PC-3 (cell line): ENCODE data around the gene CFL1. TPM values are rescaled to one million over a fixed set of nuclear protein-coding genes. Genes with fewer than 3 reads are reported as not detected.
A peak's percentile ranks its signal among the peaks of the same experiment; 100 is the strongest.

ENCODE experiments used
- ATAC-seq: fragments of 200-7000 bp; cut with Tn5 transposase; 2 replicates; pipeline ENCODE4 v1.9.1; 2020; ENCODE audit warnings: mild to moderate bottlenecking, moderate library complexity
- BruUV-seq: library from RNA; stranded (reverse); fragments of 400-500 nt; replicated peaks from 2 replicates; lab custom pipeline; 2021; lab: Mats Ljungman, UMichigan
- CTCF ChIA-PET: fragments of 300-600 bp; sonication (Branson Sonifier 250); formaldehyde crosslinking; loops from one replicate; lab custom pipeline; 2022; ENCODE audit warnings: antibody characterized with exemption; lab: Charles Lee
- POLR2A ChIA-PET: fragments of 300-600 bp; sonication (Branson Sonifier 250); formaldehyde crosslinking; loops from one replicate; lab custom pipeline; 2022; ENCODE audit warnings: antibody characterized with exemption; ENCODE audit not compliant: unreplicated experiment; lab: Charles Lee
- DNase-seq: peaks from one replicate; pipeline ENCODE4 v3.0.0-alpha.2; 2015
- H2AFZ ChIP-seq: fragments of 300-600 bp; sonication (generic); 2 replicates; pipeline ENCODE4 v1.6.0; 2016; ENCODE audit warnings: antibody characterized with exemption, low read length
- H3F3A ChIP-seq: fragments of 300-600 bp; sonication (generic); one replicate; pipeline ENCODE4 v1.6.0; 2017; ENCODE audit warnings: antibody characterized with exemption, low read length, control low read depth, mild to moderate bottlenecking; ENCODE audit not compliant: unreplicated experiment
- H3K27ac ChIP-seq: fragments of 300-600 bp; sonication (generic); 2 replicates; pipeline ENCODE4 v1.5.1; 2016; ENCODE audit warnings: mild to moderate bottlenecking, low read length
- H3K27me3 ChIP-seq: fragments of 300-600 bp; sonication (generic); 2 replicates; pipeline ENCODE4 v1.6.1; 2016; ENCODE audit warnings: low read length, mixed read lengths
- H3K36me3 ChIP-seq: fragments of 300-600 bp; sonication (generic); 2 replicates; pipeline ENCODE4 v1.6.1; 2016; ENCODE audit warnings: low read depth, mixed run types, low read length, mixed read lengths
- H3K4me1 ChIP-seq: fragments of 300-600 bp; sonication (generic); 2 replicates; pipeline ENCODE4 v1.5.1; 2016; ENCODE audit warnings: low read length; ENCODE audit not compliant: insufficient read depth
- H3K4me2 ChIP-seq: fragments of 300-600 bp; sonication (generic); 2 replicates; pipeline ENCODE4 v1.6.0; 2016; ENCODE audit warnings: low read length
- H3K4me3 ChIP-seq: fragments of 300-600 bp; sonication (generic); 2 replicates; pipeline ENCODE4 v1.5.1; 2016; ENCODE audit warnings: mild to moderate bottlenecking, low read length, mixed read lengths
- H3K79me2 ChIP-seq: fragments of 300-600 bp; sonication (generic); 2 replicates; pipeline ENCODE4 v1.6.1; 2017; ENCODE audit warnings: low read length, mixed read lengths
- H3K9ac ChIP-seq: fragments of 300-600 bp; sonication (generic); 2 replicates; pipeline ENCODE4 v1.6.0; 2016; ENCODE audit warnings: mild to moderate bottlenecking, low read length
- H3K9me2 ChIP-seq: fragments of 300-600 bp; sonication (generic); replicated peaks from 2 replicates; pipeline ENCODE4 v1.6.1; 2016; ENCODE audit warnings: mixed run types, low read length, mixed read lengths
- H3K9me3 ChIP-seq: fragments of 300-600 bp; sonication (generic); 2 replicates; pipeline ENCODE4 v1.6.1; 2016; ENCODE audit warnings: low read length, mixed read lengths
- H4K20me1 ChIP-seq: fragments of 300-600 bp; sonication (generic); 2 replicates; pipeline ENCODE4 v1.6.1; 2016; ENCODE audit warnings: low read length, mixed read lengths
- CTCF ChIP-seq: fragments of 300-600 bp; sonication (generic); conservative IDR thresholded peaks from 2 replicates; pipeline ENCODE4 v1.5.1; 2017; ENCODE audit warnings: antibody characterized with exemption, low read depth, mild to moderate bottlenecking, low read length
- EZH2 ChIP-seq: fragments of 300-600 bp; sonication (generic); IDR thresholded peaks from one replicate; pipeline ENCODE4 v1.6.1; 2017; ENCODE audit warnings: antibody characterized with exemption, mild to moderate bottlenecking, low read length; ENCODE audit not compliant: unreplicated experiment
- EZH2phosphoT487 ChIP-seq: fragments of 300-600 bp; sonication (generic); IDR thresholded peaks from 2 replicates; pipeline ENCODE4 v1.6.1; 2018; ENCODE audit warnings: mild to moderate bottlenecking, antibody characterized with exemption, low read length, borderline replicate concordance
- intact Hi-C: fragments of 100-400 bp; cut with micrococcal nuclease; formaldehyde crosslinking; loops from 2 replicates; pipeline ENCODE4 v1.9.0; 2023
- total RNA-seq: library from RNA; depleted of rRNA; stranded (reverse); fragments of >200 nt; gene quantifications from 2 replicates; pipeline ENCODE4 v1.2.3, GENCODE V29; 2014

The CFL1 gene
- total RNA-seq, 1 experiment from 2014 or later: 2,710 TPM

- no peak for ATAC-seq
- H3K9me3 ChIP-seq: no peaks in the 10 kb centered on the region
- H4K20me1 ChIP-seq: no peaks in the 10 kb centered on the region
- ChIA-PET POLR2A (no interaction called here), CTCF (no interaction called here)
- H3K27me3 ChIP-seq: no peaks in the 10 kb centered on the region
- no peak overlapping the region for H3K27ac ChIP-seq
- intact Hi-C loops: no loop called here
- H3K36me3 ChIP-seq: no peaks in the 10 kb centered on the region
- H3F3A ChIP-seq: no peaks in the 10 kb centered on the region
- no peak for TF ChIP-seq EZH2
- TF ChIP-seq EZH2phosphoT487: no peak
- TF ChIP-seq CTCF: no peak
- no peak overlapping the region for H3K9ac ChIP-seq
- no peak for DNase-seq
- no peak overlapping the region for H3K4me3 ChIP-seq
- no TSS peak for BruUV-seq
- H3K9me2 ChIP-seq: no peaks in the 10 kb centered on the region
- H3K4me2 ChIP-seq: no peak overlapping the region
- H3K79me2 ChIP-seq: no peaks in the 10 kb centered on the region
- H2AFZ ChIP-seq: no peak overlapping the region
- H3K4me1 ChIP-seq: no peaks in the 10 kb centered on the region
These were observed 13.6 kb downstream of the CFL1 start for GRCh38 chr11:65844231-65844872.

GRCh38 chr11:65843811-65844210 lies 14.2 kb downstream of the CFL1 start:
- no peak for DNase-seq
- TF ChIP-seq CTCF: no peak
- no peak for TF ChIP-seq EZH2phosphoT487
- TF ChIP-seq EZH2: no peak
- Histone ChIP-seq H3K9ac (no peak overlapping the region), H3K27ac (no peak overlapping the region), H3K36me3 (no peaks in the 10 kb centered on the region), H3K79me2 (no peaks in the 10 kb centered on the region), H4K20me1 (no peaks in the 10 kb centered on the region), H3K9me3 (no peaks in the 10 kb centered on the region), H3F3A (no peaks in the 10 kb centered on the region), H3K4me3 (no peak overlapping the region), H3K4me2 (no peak overlapping the region), H2AFZ (no peak overlapping the region), H3K9me2 (no peaks in the 10 kb centered on the region), H3K27me3 (no peaks in the 10 kb centered on the region), H3K4me1 (no peaks in the 10 kb centered on the region)
- intact Hi-C loops: no loop called here
- BruUV-seq: no TSS peak
- no peak for ATAC-seq
- CTCF ChIA-PET: no interaction called here
- POLR2A ChIA-PET: no interaction called here

- Histone ChIP-seq H2AFZ (no peak overlapping the region), H3K27ac (no peak overlapping the region), H3F3A (no peaks in the 10 kb centered on the region), H3K9me2 (no peaks in the 10 kb centered on the region), H3K9ac (no peak overlapping the region), H3K36me3 (no peaks in the 10 kb centered on the region), H3K9me3 (no peaks in the 10 kb centered on the region), H3K79me2 (no peaks in the 10 kb centered on the region), H3K4me3 (no peak overlapping the region), H3K4me2 (no peak overlapping the region), H3K4me1 (no peaks in the 10 kb centered on the region), H3K27me3 (no peaks in the 10 kb centered on the region), H4K20me1 (no peaks in the 10 kb centered on the region)
- POLR2A ChIA-PET: interaction anchor here (0.6 kb wide), 1 partner anchor 1968 kb away, joined by 3 read pairs; no protein-coding TSS in a partner anchor
- intact Hi-C loops: no loop called here
- ATAC-seq (0 out of 2 replicates have a peak, but pooled peaks have one; percentile 20), DNase-seq (no peak)
- TF ChIP-seq EZH2phosphoT487 (no peak), CTCF (no peak), EZH2 (no peak)
- CTCF ChIA-PET: interaction anchor here (0.7 kb wide), 1 partner anchor 29 kb away, joined by 6 read pairs; no protein-coding TSS in a partner anchor
- no TSS peak for BruUV-seq
These were observed 15.8 kb downstream of the CFL1 start for GRCh38 chr11:65842144-65842543.
